Progenitor cell of endocrine pancreas (in vitro differentiated cells): ENCODE measurements around the gene OR8D1. TPM values are rescaled to one million over a fixed set of nuclear protein-coding genes. Genes with fewer than 3 reads are reported as not detected.

Experiments used
- DNase-seq: peaks from one replicate; pipeline ENCODE4 v3.0.0; 2021; ENCODE audit warnings: low spot score; ENCODE audit not compliant: unreplicated experiment
- H3K27ac Mint-ChIP-seq: 2 replicates; pipeline ENCODE4 v1.8.0; 2021; ENCODE audit warnings: mild to moderate bottlenecking, moderate library complexity, mixed read lengths
- H3K27me3 Mint-ChIP-seq: 2 replicates; pipeline ENCODE4 v1.8.0; 2021; ENCODE audit warnings: mixed read lengths
- H3K36me3 Mint-ChIP-seq: 2 replicates; pipeline ENCODE4 v1.8.0; 2022; ENCODE audit warnings: mixed read lengths; ENCODE audit not compliant: insufficient read depth
- H3K4me1 Mint-ChIP-seq: 2 replicates; pipeline ENCODE4 v1.8.0; 2021; ENCODE audit warnings: low read depth, mixed read lengths
- H3K4me3 Mint-ChIP-seq: 2 replicates; pipeline ENCODE4 v1.8.0; 2021; ENCODE audit warnings: low read depth, mild to moderate bottlenecking, moderate library complexity, mixed read lengths
- H3K9me3 Mint-ChIP-seq: 2 replicates; pipeline ENCODE4 v1.8.0; 2021; ENCODE audit warnings: low read depth, mixed read lengths
- long read RNA-seq: library from polyadenylated mRNA; unstranded; transcript quantifications from one replicate; pipeline ENCODE4 v2.0.0, GENCODE V29; 2020
- total RNA-seq: library from RNA; stranded (reverse); gene quantifications from 2 replicates; pipeline ENCODE4 v1.2.1, GENCODE V29; 2021
- TF ChIP-seq, protein P1 (sequence below): fragments of 200-600 bp; sonication (generic); IDR thresholded peaks from one replicate; pipeline ENCODE4 v1.5.0; 2021; ENCODE audit warnings: antibody characterized with exemption, mild to moderate bottlenecking; ENCODE audit not compliant: unreplicated experiment

OR8D1 gene
- not detected in 2 replicates for total RNA-seq
- long read RNA-seq, result 0 reads

DNA sequence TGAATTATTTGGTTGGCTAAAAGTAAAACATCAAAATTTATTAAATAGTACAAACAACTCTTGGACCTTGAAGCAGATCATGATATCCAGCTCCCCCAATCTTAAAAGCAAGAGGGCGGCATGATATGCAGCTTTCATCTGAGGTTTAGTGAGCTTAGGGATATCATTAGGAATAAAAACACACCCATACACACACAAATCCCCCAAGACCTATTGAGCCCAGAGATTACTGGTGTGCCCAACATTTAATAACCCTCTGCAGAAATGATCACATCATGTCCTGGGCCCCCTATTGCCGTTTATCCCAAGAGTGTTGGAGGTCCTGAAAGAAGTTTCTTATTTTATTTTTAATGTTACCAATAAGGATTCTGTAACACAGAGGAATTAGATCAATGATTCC is at the start of gene OR8D1:
TSS of gene OR8D1 (minus strand) at position 101 of the 400 bp plus-strand sequence. CDS start 3,183 bp downstream, outside the sequence.
- no peak within 1 kb of the TSS for H3K4me3 Mint-ChIP-seq
- H3K27me3 Mint-ChIP-seq, result peaks cover 9% of the 10 kb centered on the region

DNA sequence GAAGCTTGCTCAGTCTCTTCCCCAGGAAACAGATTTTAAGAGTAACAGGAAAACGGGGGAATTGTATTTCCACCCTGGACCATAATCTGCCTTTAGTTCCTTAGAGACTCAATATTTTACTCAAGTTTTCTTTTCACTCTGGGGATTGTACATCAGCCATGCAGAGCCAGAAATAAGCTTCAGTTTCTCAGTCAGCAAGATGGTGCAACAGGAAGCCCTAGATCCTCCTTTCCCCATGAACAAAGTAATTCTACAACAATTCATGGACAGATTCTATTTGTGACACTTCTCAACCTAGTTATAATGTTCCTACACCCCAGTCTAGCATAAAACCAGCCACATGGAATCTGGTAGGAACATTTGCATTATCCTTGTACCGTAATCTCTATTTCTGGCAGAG is 45.8 kb upstream of the OR8D1 start:
- Mint-ChIP-seq H3K4me3 (no peak overlapping the region), H3K9me3 (no peaks in the 10 kb centered on the region), H3K27ac (no peak overlapping the region), H3K27me3 (peaks cover 7% of the 10 kb centered on the region), H3K36me3 (no peaks in the 10 kb centered on the region), H3K4me1 (no peaks in the 10 kb centered on the region)
- DNase-seq, result no peak
- TF ChIP-seq, protein P1, sequence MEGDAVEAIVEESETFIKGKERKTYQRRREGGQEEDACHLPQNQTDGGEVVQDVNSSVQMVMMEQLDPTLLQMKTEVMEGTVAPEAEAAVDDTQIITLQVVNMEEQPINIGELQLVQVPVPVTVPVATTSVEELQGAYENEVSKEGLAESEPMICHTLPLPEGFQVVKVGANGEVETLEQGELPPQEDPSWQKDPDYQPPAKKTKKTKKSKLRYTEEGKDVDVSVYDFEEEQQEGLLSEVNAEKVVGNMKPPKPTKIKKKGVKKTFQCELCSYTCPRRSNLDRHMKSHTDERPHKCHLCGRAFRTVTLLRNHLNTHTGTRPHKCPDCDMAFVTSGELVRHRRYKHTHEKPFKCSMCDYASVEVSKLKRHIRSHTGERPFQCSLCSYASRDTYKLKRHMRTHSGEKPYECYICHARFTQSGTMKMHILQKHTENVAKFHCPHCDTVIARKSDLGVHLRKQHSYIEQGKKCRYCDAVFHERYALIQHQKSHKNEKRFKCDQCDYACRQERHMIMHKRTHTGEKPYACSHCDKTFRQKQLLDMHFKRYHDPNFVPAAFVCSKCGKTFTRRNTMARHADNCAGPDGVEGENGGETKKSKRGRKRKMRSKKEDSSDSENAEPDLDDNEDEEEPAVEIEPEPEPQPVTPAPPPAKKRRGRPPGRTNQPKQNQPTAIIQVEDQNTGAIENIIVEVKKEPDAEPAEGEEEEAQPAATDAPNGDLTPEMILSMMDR, result no peak

More for the DNA sequence above, at the start of gene OR8D1:
- no peak for DNase-seq
- Mint-ChIP-seq H3K4me1 (no peaks in the 10 kb centered on the region), H3K27ac (no peak within 1 kb of the TSS), H3K9me3 (no peaks in the 10 kb centered on the region), H3K36me3 (no peaks in the 10 kb centered on the region)
- TF ChIP-seq, protein P1, result no peak

DNA sequence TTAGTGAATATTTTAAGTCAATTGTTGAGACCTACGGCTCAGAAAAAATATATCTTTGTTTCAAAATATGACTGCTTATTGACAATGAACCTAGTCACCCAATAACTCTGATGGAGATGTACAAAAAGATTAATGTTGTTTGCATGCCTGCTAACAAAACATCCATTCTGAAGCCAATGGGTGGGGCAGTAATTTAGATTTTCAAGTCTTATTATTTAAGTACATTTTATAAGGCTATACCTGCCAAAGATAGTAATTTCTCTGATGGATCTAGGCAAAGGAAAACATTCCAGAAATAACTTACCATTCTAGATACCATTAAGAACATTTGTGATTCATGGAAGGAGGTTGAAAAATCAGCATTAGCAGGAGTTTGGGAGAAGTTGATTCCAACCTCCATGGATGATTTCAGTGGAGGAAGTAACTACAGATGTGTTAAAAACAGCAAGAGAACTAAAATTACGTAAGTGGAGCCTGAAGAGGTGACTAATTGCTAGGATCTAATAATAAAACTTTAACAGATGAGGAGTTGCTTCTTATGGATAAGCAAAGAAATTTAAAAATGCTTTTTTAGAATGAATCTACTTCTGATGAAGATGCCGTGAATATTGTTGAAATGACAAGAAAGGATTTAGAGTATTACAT is 32.7 kb upstream of the OR8D1 start:
- Mint-ChIP-seq H3K27me3 (no peaks in the 10 kb centered on the region), H3K27ac (no peak overlapping the region), H3K9me3 (peaks cover 11% of the 10 kb centered on the region), H3K4me3 (no peak overlapping the region), H3K36me3 (no peaks in the 10 kb centered on the region), H3K4me1 (no peaks in the 10 kb centered on the region)
- TF ChIP-seq, protein P1, result no peak
- no peak for DNase-seq

DNA sequence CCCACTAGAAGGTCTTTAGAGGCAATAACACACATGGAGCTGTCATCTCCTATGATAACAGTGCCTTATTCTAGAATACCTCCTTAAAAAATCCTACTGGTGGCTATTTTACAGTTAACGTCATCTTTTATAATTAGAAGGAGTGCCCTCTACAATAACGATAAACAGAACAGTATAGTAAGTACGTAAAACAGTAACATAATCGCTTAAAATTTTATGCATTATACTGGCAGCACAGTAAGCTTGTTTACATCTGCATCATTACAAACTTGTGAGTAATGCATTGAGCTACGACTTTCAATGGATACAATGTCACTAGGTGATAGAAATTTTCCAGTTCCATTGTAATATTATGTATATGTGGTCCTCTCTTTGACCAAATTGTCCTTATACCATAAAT is 30.6 kb upstream of the OR8D1 start:
- TF ChIP-seq, protein P1, result no peak
- Mint-ChIP-seq H3K36me3 (no peaks in the 10 kb centered on the region), H3K4me3 (no peak overlapping the region), H3K9me3 (no peaks in the 10 kb centered on the region), H3K27me3 (no peaks in the 10 kb centered on the region), H3K27ac (no peak overlapping the region), H3K4me1 (no peaks in the 10 kb centered on the region)
- DNase-seq, result no peak

DNA sequence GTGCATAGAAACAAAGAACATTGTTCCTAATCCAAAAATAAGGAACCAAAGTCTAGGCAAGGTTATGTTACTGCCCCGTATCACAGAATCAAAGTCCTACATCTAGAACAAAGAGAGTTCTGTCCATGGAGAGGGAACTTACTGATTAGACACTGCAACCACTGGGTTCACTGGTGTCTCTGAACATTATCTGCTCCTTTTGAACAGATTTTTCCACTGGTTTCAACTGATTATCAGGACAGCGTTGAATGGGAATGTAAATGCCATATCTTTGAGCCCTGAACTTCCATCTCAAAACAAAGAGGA is 26.3 kb upstream of the OR8D1 start:
- H3K9me3 Mint-ChIP-seq, result no peaks in the 10 kb centered on the region

More for the DNA sequence above, 26.3 kb upstream of the OR8D1 start:
- no peaks in the 10 kb centered on the region for H3K27me3 Mint-ChIP-seq
- no peaks in the 10 kb centered on the region for H3K4me1 Mint-ChIP-seq
- no peaks in the 10 kb centered on the region for H3K36me3 Mint-ChIP-seq
- no peak overlapping the region for H3K4me3 Mint-ChIP-seq
- TF ChIP-seq, protein P1, result no peak
- no peak overlapping the region for H3K27ac Mint-ChIP-seq
- DNase-seq, result no peak
